ENCODE data around the gene PDE11A.

- TF ChIP-seq CTCF (CRISPR knock-in tag; IDR thresholded peaks at IDR 0.05), result no peak
- TF ChIP-seq POLR2A (IDR thresholded peaks at IDR 0.05; ENCODE audit: insufficient read depth in 1 of 2, low read depth in 2 of 2, low read length in 2 of 2), result no peak
- no peak for TF ChIP-seq ZNF138 (CRISPR knock-in tag; IDR thresholded peaks at IDR 0.05; ENCODE audit: low read depth)
- TF ChIP-seq DNMT1 (CRISPR knock-in tag; IDR thresholded peaks at IDR 0.05), result no peak
- no peak for TF ChIP-seq ISX (CRISPR knock-in tag; conservative IDR thresholded peaks at IDR 0.05)
- no peak for TF ChIP-seq TBP (CRISPR knock-in tag; IDR thresholded peaks at IDR 0.05)
- no peak for TF ChIP-seq CEBPB (IDR thresholded peaks at IDR 0.05; ENCODE audit: borderline replicate concordance, low read depth, low read length)
- no peak for TF ChIP-seq ASH2L (IDR thresholded peaks at IDR 0.05; ENCODE audit: insufficient read length, low read depth, low read length)
- TF ChIP-seq IRF2 (CRISPR knock-in tag; IDR thresholded peaks at IDR 0.05), result no peak
- no peak for TF ChIP-seq TARDBP (CRISPR knock-in tag; IDR thresholded peaks at IDR 0.05)
- TF ChIP-seq RAD21 (CRISPR knock-in tag; IDR thresholded peaks at IDR 0.05), result no peak
- TF ChIP-seq MAFK (conservative IDR thresholded peaks at IDR 0.05 in 1 of 2, IDR thresholded peaks at IDR 0.05 in 1 of 2; ENCODE audit: low read length in 2 of 2), result no peak
- no peak for TF ChIP-seq SIN3B (IDR thresholded peaks at IDR 0.05; ENCODE audit: low read length)
- TF ChIP-seq NFAT5 (CRISPR knock-in tag; IDR thresholded peaks at IDR 0.05), result no peak
Observed at GRCh38 chr2:177886824-177887223, 185.8 kb downstream of the PDE11A start.
